Right lobe of liver (tissue), 4 donors: ENCODE results near the gene CENPM.

Experiments used
- CTCF ChIP-seq, 4 donors: fragments of 200-600 bp in 3 of 4; fragments of 450-650 bp in 1 of 4; IDR thresholded peaks; one replicate each; pipeline versions ENCODE4 v1.5.1 to v1.8.0; 2016 to 2022; ENCODE audit warnings: antibody characterized with exemption in 4 of 4, mild to moderate bottlenecking in 2 of 4
- POLR2A ChIP-seq: fragments of 450-650 bp; IDR thresholded peaks from one replicate; pipeline ENCODE4 v1.6.1; 2017; ENCODE audit warnings: antibody characterized with exemption, mild to moderate bottlenecking
- donor health status: DM: no; HTN: no; CAD: no.
- donor health status: DM: no; HTN: no; CAD: no.
- donor health status: DM: no; HTN: yes; CAD: no.

DNA sequence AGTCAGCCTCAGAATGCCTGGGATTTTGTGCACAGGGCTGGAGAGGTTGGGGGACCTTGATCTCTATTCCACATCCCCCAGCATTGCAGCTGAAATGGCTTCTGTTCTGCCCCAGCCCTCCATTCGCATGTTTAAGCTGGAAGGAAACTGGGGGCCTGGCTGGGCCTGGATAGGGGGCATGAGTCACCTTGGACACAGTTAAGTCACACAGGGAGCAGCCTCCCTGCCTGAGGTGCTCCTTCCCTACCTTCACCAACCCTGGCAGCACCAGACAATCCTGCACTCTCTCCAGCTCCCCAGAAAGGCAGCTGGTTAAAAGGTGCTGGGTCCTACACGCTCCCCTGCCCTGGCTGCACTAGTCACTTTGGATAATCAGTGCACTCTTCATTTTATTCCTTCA is 5.8 kb upstream of the CENPM start:
- no peak for TF ChIP-seq POLR2A
- no peak for TF ChIP-seq CTCF (IDR thresholded peaks at IDR 0.05)
